Aorta (tissue), 5 donors: ENCODE data around the gene TMEM60. TPM values are rescaled to one million over a fixed set of nuclear protein-coding genes. Genes with fewer than 3 reads are reported as not detected.
"Not testable (repeated sequence)": the region's sequence is repeated elsewhere in the genome, so short reads cannot be mapped to it uniquely, and the experiment has no call there.

Source experiments
- ATAC-seq: fragments of 200-7000 bp; cut with Tn5 transposase; one replicate; pipeline ENCODE4 v1.9.1; 2022; ENCODE audit warnings: moderate library complexity; ENCODE audit not compliant: low FRiP score
- DNase-seq, 2 donors: peaks; one replicate each; pipeline ENCODE4 v3.0.0-alpha.2; 2020
- H3K27ac ChIP-seq, 2 donors: one replicate each; pipeline ENCODE4 v1.5.1; 2013; ENCODE audit warnings: low read length in 2 of 2, mild to moderate bottlenecking in 2 of 2, moderate library complexity in 2 of 2, control low read depth in 1 of 2, inconsistent platforms in 1 of 2, low read depth in 1 of 2
- H3K27me3 ChIP-seq, 2 donors: one replicate each; pipeline ENCODE4 v1.6.1; 2013; ENCODE audit warnings: control low read depth in 1 of 2, low read length in 1 of 2, mild to moderate bottlenecking in 1 of 2, moderate library complexity in 1 of 2; ENCODE audit not compliant: insufficient read depth in 2 of 2, control insufficient read depth in 1 of 2
- H3K36me3 ChIP-seq, 2 donors: one replicate each; pipeline ENCODE4 v1.6.1; 2013; ENCODE audit warnings: control low read depth in 1 of 2, low read length in 1 of 2, mild to moderate bottlenecking in 1 of 2; ENCODE audit not compliant: insufficient read depth in 2 of 2, control insufficient read depth in 1 of 2
- H3K4me1 ChIP-seq, 2 donors: one replicate each; pipeline ENCODE4 v1.6.1; 2013; ENCODE audit warnings: low read length in 2 of 2, control low read depth in 1 of 2, mild to moderate bottlenecking in 1 of 2, moderate library complexity in 1 of 2; ENCODE audit not compliant: insufficient read depth in 2 of 2, control insufficient read depth in 1 of 2
- H3K4me3 ChIP-seq, 2 donors: one replicate each; pipeline ENCODE4 v1.5.1; 2013; ENCODE audit warnings: low read length in 2 of 2, control low read depth in 1 of 2, mild to moderate bottlenecking in 1 of 2
- H3K9me3 ChIP-seq: one replicate; pipeline ENCODE4 v1.6.1; 2013; ENCODE audit warnings: mild to moderate bottlenecking, low read length; ENCODE audit not compliant: control insufficient read depth
- WGBS, 2 donors: extraction: QIAGEN DNeasy Blood & Tissue Kit; methylation state at CpG; one replicate each; pipeline ENCODE4 v1.1.7; 2013; 5-methylcytosine and 5-hydroxymethylcytosine counted together
- intact Hi-C, 2 donors: fragments of 100-400 bp; cut with DNase I; formaldehyde crosslinking; loops; one replicate each; pipeline versions ENCODE4 v1.14.2 to v1.15.0; 2022
- polyA plus RNA-seq, 2 donors: library from polyadenylated mRNA; stranded (reverse); fragments of 200-250 nt; gene quantifications; one replicate each; pipeline ENCODE4 v1.2.3, GENCODE V29; 2013
- total RNA-seq, 2 donors: library from RNA; stranded (reverse); fragmentation: NEBNext Ultra II Directional; extraction: Animal tissue kit (Norgen Biotek cat#: 25700); gene quantifications; one replicate each; pipeline ENCODE4 v1.2.1, GENCODE V29; 2021
- donor health status: healthy with polysubstance abuse.
- donor health status: Bipolar disorder and iron deficiency.
- donor health status: DM: no; HTN: no; CAD: no.
- donor health status: DM: no; HTN: no; CAD: no.
- donor health status: DM: yes; HTN: yes; CAD: no.

The TMEM60 gene
- total and polyA plus RNA-seq, 4 donors, result 11.0 to 16.8 (median 13.5) TPM

- Histone ChIP-seq H3K4me3 (no peak overlapping the region), H3K27me3 (no peaks in the 10 kb centered on the region), H3K4me1 (no peaks in the 10 kb centered on the region), H3K9me3 (no peaks in the 10 kb centered on the region), H3K27ac (no peak overlapping the region), H3K36me3 (no peaks in the 10 kb centered on the region)
- ATAC-seq (no peak), DNase-seq (no peak)
- WGBS, 2 donors, result 87 to 93% methylated on average over 2 of the region's 2 CpGs
- intact Hi-C loops, result no loop called here
These were observed 6.3 kb downstream of the TMEM60 start for GRCh38 chr7:77791956-77792355.

GRCh38 chr7:77791336-77791735 lies 6.9 kb downstream of the TMEM60 start:
- Histone ChIP-seq H3K4me1 (no peaks in the 10 kb centered on the region), H3K36me3 (no peaks in the 10 kb centered on the region), H3K4me3 (no peak overlapping the region), H3K27me3 (no peaks in the 10 kb centered on the region), H3K27ac (no peak overlapping the region), H3K9me3 (no peaks in the 10 kb centered on the region)
- ATAC-seq (no peak), DNase-seq (no peak)
- WGBS, 2 donors, result 76 to 83% methylated on average over 6 of the region's 6 CpGs
- intact Hi-C loops, result no loop called here

GRCh38 chr7:77788327-77788902 lies 9.8 kb downstream of the TMEM60 start:
- Histone ChIP-seq H3K27me3 (no peaks in the 10 kb centered on the region), H3K4me1 (no peaks in the 10 kb centered on the region), H3K27ac (no peak overlapping the region), H3K4me3 (no peak overlapping the region), H3K36me3 (peaks cover under 1 to 3% of the 10 kb centered on the region in 2 donors), H3K9me3 (no peaks in the 10 kb centered on the region)
- intact Hi-C loops, result no loop called here
- no peak for DNase-seq
- no peak for ATAC-seq
- 91 to 96% methylated on average over 2 of the region's 2 CpGs for WGBS, 2 donors

GRCh38 chr7:77786741-77787140 lies 11.5 kb downstream of the TMEM60 start:
- H3K36me3 ChIP-seq, result peaks cover 3% of the 10 kb centered on the region in 2 donors
- no peaks in the 10 kb centered on the region for H3K27me3 ChIP-seq
- no peaks in the 10 kb centered on the region for H3K9me3 ChIP-seq
- intact Hi-C loops, result no loop called here
- no peaks in the 10 kb centered on the region for H3K4me1 ChIP-seq
- no peak for DNase-seq
- H3K4me3 ChIP-seq, result no peak overlapping the region
- ATAC-seq, result no peak
- H3K27ac ChIP-seq, result no peak overlapping the region

- Histone ChIP-seq H3K9me3 (no peaks in the 10 kb centered on the region), H3K27ac (no peak overlapping the region), H3K36me3 (peaks cover 3% of the 10 kb centered on the region in 2 donors), H3K4me3 (no peak overlapping the region), H3K27me3 (no peaks in the 10 kb centered on the region), H3K4me1 (no peaks in the 10 kb centered on the region)
- intact Hi-C loops, result no loop called here
- DNase-seq (no peak), ATAC-seq (no peak)
- 93 to 97% methylated on average over 3 of the region's 3 CpGs for WGBS, 2 donors
These were observed 12.2 kb downstream of the TMEM60 start for GRCh38 chr7:77786018-77786417.

GRCh38 chr7:77784426-77784825 lies 13.8 kb downstream of the TMEM60 start:
- H3K27ac ChIP-seq, H3K27me3 ChIP-seq, H3K4me3 ChIP-seq, intact Hi-C loops, DNase-seq, ATAC-seq, H3K9me3 ChIP-seq, H3K4me1 ChIP-seq, H3K36me3 ChIP-seq: not testable (repeated sequence)
- 94 to 97% methylated on average over 10 of the region's 10 CpGs for WGBS, 2 donors

- Histone ChIP-seq H3K4me1 (no peaks in the 10 kb centered on the region), H3K36me3 (peaks cover 3% of the 10 kb centered on the region in 2 donors), H3K27ac (no peak overlapping the region), H3K27me3 (no peaks in the 10 kb centered on the region), H3K4me3 (no peak overlapping the region), H3K9me3 (no peaks in the 10 kb centered on the region)
- ATAC-seq (no peak), DNase-seq (no peak)
- intact Hi-C loops, result no loop called here
- WGBS, 2 donors, result 88 to 94% methylated on average over 3 of the region's 3 CpGs
These were observed 14.7 kb downstream of the TMEM60 start for GRCh38 chr7:77783545-77783944.

GRCh38 chr7:77783111-77783510 lies 15.1 kb downstream of the TMEM60 start:
- ATAC-seq (no peak), DNase-seq (no peak)
- Histone ChIP-seq H3K9me3 (no peaks in the 10 kb centered on the region), H3K4me1 (no peaks in the 10 kb centered on the region), H3K4me3 (no peak overlapping the region), H3K27ac (no peak overlapping the region), H3K36me3 (peaks cover 3% of the 10 kb centered on the region in 2 donors), H3K27me3 (no peaks in the 10 kb centered on the region)
- 95% methylated on average over 1 of the region's 1 CpG for WGBS, 2 donors
- intact Hi-C loops, result no loop called here

- Histone ChIP-seq H3K4me3 (no peak overlapping the region), H3K9me3 (no peaks in the 10 kb centered on the region), H3K4me1 (no peaks in the 10 kb centered on the region), H3K27ac (no peak overlapping the region), H3K27me3 (no peaks in the 10 kb centered on the region), H3K36me3 (peaks cover 3% of the 10 kb centered on the region in 2 donors)
- DNase-seq, result no peak
- no peak for ATAC-seq
- intact Hi-C loops, result no loop called here
- WGBS, 2 donors, result 96 to 97% methylated on average over 4 of the region's 4 CpGs
These were observed 15.9 kb downstream of the TMEM60 start for GRCh38 chr7:77782383-77782782.
